ENCODE data around the gene ZEB1.

- TF ChIP-seq CTCF (conservative IDR thresholded peaks at IDR 0.05 in 1 of 2, IDR thresholded peaks at IDR 0.05 in 1 of 2; ENCODE audit: extremely low read depth in 1 of 2, insufficient read depth in 1 of 2, low read depth in 1 of 2, low read length in 2 of 2) (no peak), EZH2 (IDR thresholded peaks at IDR 0.05; ENCODE audit: borderline replicate concordance, low read length) (no peak)
These were observed 24.0 kb downstream of the ZEB1 start for GRCh38 chr10:31343009-31343408.

All from mammary epithelial cell (primary cell).